HFFc6 (cell line): ENCODE measurements around the gene RAD54L2. TPM values are rescaled to one million over a fixed set of nuclear protein-coding genes. Genes with fewer than 3 reads are reported as not detected.
"Not testable (repeated sequence)": the region's sequence is repeated elsewhere in the genome, so short reads cannot be mapped to it uniquely, and the experiment has no call there.

Experiments used
- DNase-seq: peaks from one replicate; pipeline ENCODE4 v3.0.0-alpha.2; 2018
- H3K27ac Mint-ChIP-seq: 2 replicates; pipeline ENCODE4 v1.8.0; 2020; ENCODE audit warnings: mild to moderate bottlenecking, mixed read lengths
- H3K27me3 Mint-ChIP-seq: 2 replicates; pipeline ENCODE4 v1.8.0; 2021; ENCODE audit warnings: mild to moderate bottlenecking, moderate library complexity, mixed read lengths; ENCODE audit not compliant: insufficient read depth
- H3K36me3 Mint-ChIP-seq: 2 replicates; pipeline ENCODE4 v1.8.0; 2021; ENCODE audit warnings: low read depth, mixed read lengths
- H3K4me1 Mint-ChIP-seq: 2 replicates; pipeline ENCODE4 v1.8.0; 2020; ENCODE audit warnings: low read depth, mixed read lengths
- H3K4me3 Mint-ChIP-seq: 2 replicates; pipeline ENCODE4 v1.8.0; 2020; ENCODE audit warnings: mild to moderate bottlenecking, moderate library complexity, mixed read lengths
- H3K9me3 Mint-ChIP-seq: 2 replicates; pipeline ENCODE4 v1.8.0; 2020; ENCODE audit warnings: mild to moderate bottlenecking, mixed read lengths
- total RNA-seq, 6 experiments: library from RNA; stranded (reverse); fragmentation: NEBNext Ultra II Directional; extraction: Animal tissue kit (Norgen Biotek cat#: 25700); gene quantifications; 2 replicates in 1 of 6; 3 replicates in 5 of 6; pipeline ENCODE4 v1.2.3, GENCODE V29; 2021
- TF ChIP-seq, protein P1 (sequence below): fragments of 200-600 bp; sonication (generic); IDR thresholded peaks from 2 replicates; pipeline ENCODE4 v1.5.0; 2021; ENCODE audit warnings: antibody characterized with exemption, mild to moderate bottlenecking

RAD54L2 gene
- total RNA-seq, 6 experiments from 2014 or later: 18.6 to 21.3 (median 19.5) TPM

DNA sequence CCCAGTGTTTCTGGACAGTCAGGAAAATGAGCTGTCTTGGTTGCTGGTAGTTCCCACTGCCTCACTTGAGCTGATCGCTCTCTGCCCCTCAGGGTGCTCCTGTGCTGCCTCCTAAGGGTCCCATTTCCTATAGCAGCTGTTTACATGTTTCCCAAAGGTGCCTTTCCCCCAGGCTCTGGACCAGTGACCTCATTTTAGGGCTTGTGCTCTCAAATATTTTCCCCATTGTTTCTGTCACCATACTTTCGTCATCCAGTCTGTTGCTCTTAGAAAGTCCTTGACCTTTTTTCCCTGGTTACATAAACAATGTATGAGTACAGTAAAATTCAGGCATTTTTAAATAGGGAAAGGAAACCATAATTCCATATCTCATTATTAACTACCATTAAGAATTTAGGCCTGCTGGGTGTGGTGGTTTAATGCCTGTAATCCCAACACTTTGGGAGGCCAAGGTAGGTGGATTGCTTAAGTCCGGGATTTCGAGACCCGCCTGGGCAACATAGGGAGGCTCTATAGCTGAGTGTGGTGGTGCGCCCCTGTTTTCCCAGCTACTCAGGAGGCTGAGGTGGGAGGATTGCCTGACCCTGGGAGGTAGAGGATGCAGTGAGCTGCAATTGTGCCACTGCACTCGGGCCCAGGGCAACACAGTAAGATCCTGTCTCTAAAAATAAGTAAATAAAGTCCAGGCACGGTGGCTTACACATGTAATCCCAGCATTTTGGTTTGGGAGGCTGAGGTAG, 11.7 kb downstream of the RAD54L2 start:
- Mint-ChIP-seq H3K9me3 (no peaks in the 10 kb centered on the region), H3K4me1 (no peaks in the 10 kb centered on the region), H3K27me3 (peaks cover 1% of the 10 kb centered on the region; the same call in 1 of the 2 replicates), H3K4me3 (no peak overlapping the region), H3K27ac (no peak overlapping the region), H3K36me3 (no peaks in the 10 kb centered on the region; the same call in 1 of the 2 replicates)
- no peak for DNase-seq
- TF ChIP-seq, protein P1, sequence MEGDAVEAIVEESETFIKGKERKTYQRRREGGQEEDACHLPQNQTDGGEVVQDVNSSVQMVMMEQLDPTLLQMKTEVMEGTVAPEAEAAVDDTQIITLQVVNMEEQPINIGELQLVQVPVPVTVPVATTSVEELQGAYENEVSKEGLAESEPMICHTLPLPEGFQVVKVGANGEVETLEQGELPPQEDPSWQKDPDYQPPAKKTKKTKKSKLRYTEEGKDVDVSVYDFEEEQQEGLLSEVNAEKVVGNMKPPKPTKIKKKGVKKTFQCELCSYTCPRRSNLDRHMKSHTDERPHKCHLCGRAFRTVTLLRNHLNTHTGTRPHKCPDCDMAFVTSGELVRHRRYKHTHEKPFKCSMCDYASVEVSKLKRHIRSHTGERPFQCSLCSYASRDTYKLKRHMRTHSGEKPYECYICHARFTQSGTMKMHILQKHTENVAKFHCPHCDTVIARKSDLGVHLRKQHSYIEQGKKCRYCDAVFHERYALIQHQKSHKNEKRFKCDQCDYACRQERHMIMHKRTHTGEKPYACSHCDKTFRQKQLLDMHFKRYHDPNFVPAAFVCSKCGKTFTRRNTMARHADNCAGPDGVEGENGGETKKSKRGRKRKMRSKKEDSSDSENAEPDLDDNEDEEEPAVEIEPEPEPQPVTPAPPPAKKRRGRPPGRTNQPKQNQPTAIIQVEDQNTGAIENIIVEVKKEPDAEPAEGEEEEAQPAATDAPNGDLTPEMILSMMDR: no peak

DNA sequence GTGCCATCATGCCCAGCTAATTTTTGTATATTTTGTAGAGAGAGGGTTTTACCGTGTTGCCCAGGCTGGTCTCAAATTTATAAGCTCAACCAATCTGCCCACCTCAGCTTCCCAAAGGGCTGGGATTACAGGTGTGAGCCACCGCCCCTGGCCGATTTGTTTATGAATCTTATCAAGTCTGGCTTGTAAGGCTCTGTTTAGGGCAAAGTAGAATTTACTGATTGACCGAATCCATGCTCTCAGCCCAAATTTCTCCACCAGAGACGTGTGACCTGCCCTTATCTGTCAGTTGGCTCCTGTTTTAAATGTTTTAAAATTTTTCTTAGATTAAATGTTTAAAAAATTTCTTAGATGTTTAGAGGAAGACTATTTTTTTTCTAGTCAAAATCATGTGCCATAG, 19.5 kb downstream of the RAD54L2 start:
- Mint-ChIP-seq H3K4me1 (peaks cover 12% of the 10 kb centered on the region), H3K27ac (no peak overlapping the region), H3K4me3 (no peak overlapping the region), H3K27me3 (no peaks in the 10 kb centered on the region), H3K9me3 (no peaks in the 10 kb centered on the region), H3K36me3 (peaks cover 4% of the 10 kb centered on the region; the same call in 1 of the 2 replicates)
- no peak for DNase-seq
- TF ChIP-seq, protein P1: no peak

DNA sequence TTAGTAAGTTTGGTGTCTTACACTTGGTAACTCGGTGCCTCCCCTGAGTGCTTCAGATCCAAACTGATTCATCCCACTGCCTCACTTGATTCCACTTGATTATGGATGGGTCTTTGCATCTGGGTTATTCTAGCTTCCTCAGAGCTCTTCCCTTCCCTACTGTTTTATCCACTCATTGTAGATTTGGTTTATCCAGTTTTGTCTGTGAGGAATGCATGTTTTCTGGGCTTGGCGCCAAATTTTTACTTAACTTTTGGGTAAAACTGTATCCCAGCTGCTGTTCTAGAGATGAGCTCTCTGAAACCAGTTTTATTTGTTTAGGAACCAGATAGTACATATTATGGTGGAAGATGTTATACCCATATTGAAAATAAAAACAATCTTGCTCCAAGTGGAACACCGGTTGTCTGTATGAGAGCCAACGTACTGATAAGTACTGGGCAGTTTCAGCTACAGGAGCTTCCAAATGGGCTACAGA, 20.9 kb downstream of the RAD54L2 start:
- TF ChIP-seq, protein P1: no peak
- Mint-ChIP-seq H3K4me3 (no peak overlapping the region), H3K9me3 (no peaks in the 10 kb centered on the region), H3K27me3 (no peaks in the 10 kb centered on the region), H3K36me3 (peaks cover 4% of the 10 kb centered on the region; the same call in 1 of the 2 replicates), H3K4me1 (peaks cover 12% of the 10 kb centered on the region), H3K27ac (peak overlapping the region; percentile 34)
- peak; percentile 56 for DNase-seq

DNA sequence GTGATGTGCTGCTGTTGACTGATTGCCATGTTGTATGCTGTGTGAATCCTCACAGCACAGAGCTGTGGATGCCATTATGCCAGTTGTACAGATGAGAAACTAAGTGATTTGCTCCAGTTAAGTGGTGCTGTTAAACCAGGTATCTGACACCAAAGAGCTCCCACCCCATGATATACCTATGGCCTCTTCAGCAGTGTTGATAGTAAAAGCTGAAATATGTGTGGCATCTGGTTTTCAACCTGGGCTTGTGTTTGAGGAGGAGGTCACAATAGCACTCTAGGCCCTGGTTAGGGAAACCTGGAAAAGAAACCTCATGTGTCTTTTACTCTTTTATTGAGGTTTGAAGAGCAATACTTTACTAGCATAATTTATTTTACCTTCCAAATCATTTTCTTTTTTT, 21.4 kb downstream of the RAD54L2 start:
- H3K36me3 Mint-ChIP-seq: peaks cover 4% of the 10 kb centered on the region; the same call in 1 of the 2 replicates
- no peak for DNase-seq
- H3K4me3 Mint-ChIP-seq: no peak overlapping the region
- no peak overlapping the region for H3K27ac Mint-ChIP-seq
- no peaks in the 10 kb centered on the region for H3K9me3 Mint-ChIP-seq
- no peaks in the 10 kb centered on the region for H3K27me3 Mint-ChIP-seq
- peaks cover 12% of the 10 kb centered on the region for H3K4me1 Mint-ChIP-seq
- TF ChIP-seq, protein P1: no peak

DNA sequence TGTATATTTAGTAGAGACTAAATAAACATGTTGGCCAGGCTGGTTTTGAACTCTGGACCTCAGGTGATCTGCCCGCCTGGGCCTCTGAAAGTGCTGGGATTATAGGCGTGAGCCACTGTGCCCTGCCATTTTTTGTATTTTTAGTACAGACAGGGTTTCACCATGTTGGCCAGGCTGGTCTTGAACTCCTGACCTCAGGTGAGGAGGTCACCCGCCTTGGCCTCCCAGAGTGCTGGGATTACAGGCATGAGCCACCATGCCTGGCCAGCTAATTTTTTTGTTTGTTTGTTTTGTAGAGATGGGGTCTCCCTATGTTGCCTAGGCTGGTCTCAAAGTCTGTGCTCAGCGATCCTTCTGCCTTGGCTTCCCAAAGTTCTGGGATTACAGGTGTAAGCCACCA, 23.9 kb downstream of the RAD54L2 start:
- not testable (repeated sequence) for H3K27me3 Mint-ChIP-seq, H3K36me3 Mint-ChIP-seq, H3K27ac Mint-ChIP-seq, DNase-seq, H3K4me3 Mint-ChIP-seq, H3K9me3 Mint-ChIP-seq
- peaks cover 16% of the 10 kb centered on the region for H3K4me1 Mint-ChIP-seq

DNA sequence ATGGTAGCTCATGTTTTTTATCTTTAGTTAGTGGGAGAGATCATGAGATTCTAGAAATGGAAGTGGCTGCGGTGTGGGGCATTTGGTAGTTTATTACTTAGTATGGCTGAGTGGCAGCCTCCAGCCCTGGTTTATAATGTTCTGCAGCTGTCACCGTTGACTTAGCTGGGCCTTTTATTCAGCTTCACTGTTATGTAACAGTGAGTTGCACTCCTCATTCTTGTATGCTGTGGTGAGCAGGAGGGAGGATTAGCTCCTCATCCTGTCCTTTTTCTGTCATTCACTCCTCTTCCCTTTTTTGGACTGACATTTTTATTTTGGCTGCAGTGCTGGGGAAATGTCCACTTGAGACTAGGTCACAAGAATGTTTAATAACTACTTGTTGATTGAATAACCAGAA, 29.5 kb downstream of the RAD54L2 start:
- Mint-ChIP-seq H3K9me3 (no peaks in the 10 kb centered on the region), H3K4me1 (peaks cover 18% of the 10 kb centered on the region), H3K27ac (0 out of 2 replicates have a peak overlapping the region, but pooled peaks have one; percentile 23), H3K4me3 (no peak overlapping the region), H3K36me3 (peaks cover 3% of the 10 kb centered on the region; the same call in 1 of the 2 replicates), H3K27me3 (no peaks in the 10 kb centered on the region; the same call in 1 of the 2 replicates)
- TF ChIP-seq, protein P1: no peak
- DNase-seq: no peak
